ENCODE measurements around the gene NPAS3. TPM values are rescaled to one million over a fixed set of nuclear protein-coding genes. Genes with fewer than 3 reads are reported as not detected.

NPAS3 gene
- total RNA-seq, 1 donor: 0.86 TPM

DNA sequence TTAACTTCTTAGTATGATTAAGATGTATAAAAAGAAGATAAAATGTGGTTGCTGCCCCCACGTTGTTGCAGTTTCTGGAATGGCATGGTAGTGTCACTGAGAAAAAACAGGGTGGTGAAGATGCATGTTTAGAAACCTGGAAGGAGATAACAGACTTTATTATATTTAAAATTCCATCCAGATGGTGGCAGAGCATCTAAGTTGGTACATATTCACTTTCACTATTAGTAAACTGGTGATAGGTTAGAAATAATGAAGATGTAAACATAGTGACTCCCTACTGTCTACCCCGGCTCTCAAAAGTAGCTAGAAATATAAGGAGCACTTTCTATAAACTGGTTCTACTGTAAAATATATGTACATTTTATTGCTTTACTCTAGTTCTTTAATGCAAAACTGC lies 279.3 kb downstream of the NPAS3 start:
- TF ChIP-seq, protein P1, sequence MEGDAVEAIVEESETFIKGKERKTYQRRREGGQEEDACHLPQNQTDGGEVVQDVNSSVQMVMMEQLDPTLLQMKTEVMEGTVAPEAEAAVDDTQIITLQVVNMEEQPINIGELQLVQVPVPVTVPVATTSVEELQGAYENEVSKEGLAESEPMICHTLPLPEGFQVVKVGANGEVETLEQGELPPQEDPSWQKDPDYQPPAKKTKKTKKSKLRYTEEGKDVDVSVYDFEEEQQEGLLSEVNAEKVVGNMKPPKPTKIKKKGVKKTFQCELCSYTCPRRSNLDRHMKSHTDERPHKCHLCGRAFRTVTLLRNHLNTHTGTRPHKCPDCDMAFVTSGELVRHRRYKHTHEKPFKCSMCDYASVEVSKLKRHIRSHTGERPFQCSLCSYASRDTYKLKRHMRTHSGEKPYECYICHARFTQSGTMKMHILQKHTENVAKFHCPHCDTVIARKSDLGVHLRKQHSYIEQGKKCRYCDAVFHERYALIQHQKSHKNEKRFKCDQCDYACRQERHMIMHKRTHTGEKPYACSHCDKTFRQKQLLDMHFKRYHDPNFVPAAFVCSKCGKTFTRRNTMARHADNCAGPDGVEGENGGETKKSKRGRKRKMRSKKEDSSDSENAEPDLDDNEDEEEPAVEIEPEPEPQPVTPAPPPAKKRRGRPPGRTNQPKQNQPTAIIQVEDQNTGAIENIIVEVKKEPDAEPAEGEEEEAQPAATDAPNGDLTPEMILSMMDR (IDR thresholded peaks at IDR 0.05; ENCODE audit: insufficient read depth, low read depth, low read length): no peak
- DNase-seq (ENCODE audit: low read depth): no peak
- H3K4me3 ChIP-seq (ENCODE audit: low read depth, low read length): no peak overlapping the region

DNA sequence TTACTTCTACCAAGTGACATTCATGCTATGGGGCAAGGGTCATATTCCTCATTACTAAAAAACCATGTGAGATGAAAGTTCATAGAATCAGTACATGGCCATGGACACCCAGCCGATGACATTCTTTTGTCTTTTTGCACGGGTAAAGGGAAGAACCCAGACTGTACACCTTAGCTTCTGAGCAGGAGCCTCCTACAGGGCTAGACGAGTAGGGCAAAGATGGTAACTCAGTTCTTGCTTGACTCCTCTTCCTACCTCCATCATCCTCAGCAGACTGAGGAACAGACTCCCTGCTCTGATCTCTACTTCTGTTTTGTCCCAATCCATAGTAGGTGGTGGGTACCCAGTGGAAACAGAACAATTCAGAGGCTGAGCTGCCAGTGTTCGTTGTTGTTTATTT lies 281.3 kb downstream of the NPAS3 start:
- DNase-seq (ENCODE audit: low read depth): no peak
- TF ChIP-seq, protein P1 (IDR thresholded peaks at IDR 0.05; ENCODE audit: insufficient read depth, low read depth, low read length): no peak

DNA sequence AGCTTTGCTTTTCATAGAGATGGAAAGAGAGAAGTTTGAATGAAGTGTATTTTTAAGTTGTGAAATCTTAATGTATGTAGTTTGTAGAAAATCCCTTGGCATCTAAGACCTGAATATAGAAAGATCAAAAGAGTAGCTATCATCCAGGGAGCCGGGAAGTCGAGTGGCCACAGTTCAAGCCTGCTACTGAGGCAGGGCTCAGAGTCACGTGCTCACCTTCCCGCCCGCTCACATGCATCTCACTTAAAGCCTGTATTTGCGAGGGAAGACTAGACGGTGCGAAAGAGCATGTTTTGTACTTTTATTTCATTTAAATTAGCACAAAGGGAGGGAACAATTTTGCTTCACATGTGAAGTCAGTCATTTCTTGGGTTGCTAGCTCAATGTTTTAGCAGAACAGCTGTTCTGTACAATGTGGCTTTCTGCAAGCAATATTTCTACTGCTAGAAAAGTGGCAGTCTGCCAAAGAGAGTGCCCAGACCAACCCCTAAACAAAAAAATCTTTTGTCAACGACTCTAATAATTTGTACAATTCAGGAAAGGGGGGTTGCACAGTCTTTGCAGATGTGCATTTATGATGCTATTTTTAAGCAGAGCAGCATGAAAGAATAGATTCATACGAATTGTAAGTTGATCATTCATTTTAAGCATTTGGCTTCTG lies 290.7 kb downstream of the NPAS3 start:
- TF ChIP-seq, protein P1 (IDR thresholded peaks at IDR 0.05; ENCODE audit: insufficient read depth, low read depth, low read length): no peak
- no peak for DNase-seq (ENCODE audit: low read depth)
- H3K4me3 ChIP-seq (ENCODE audit: low read depth, low read length): no peak overlapping the region

More for the DNA sequence above, 281.3 kb downstream of the NPAS3 start:
- H3K4me3 ChIP-seq (ENCODE audit: low read depth, low read length): no peak overlapping the region

DNA sequence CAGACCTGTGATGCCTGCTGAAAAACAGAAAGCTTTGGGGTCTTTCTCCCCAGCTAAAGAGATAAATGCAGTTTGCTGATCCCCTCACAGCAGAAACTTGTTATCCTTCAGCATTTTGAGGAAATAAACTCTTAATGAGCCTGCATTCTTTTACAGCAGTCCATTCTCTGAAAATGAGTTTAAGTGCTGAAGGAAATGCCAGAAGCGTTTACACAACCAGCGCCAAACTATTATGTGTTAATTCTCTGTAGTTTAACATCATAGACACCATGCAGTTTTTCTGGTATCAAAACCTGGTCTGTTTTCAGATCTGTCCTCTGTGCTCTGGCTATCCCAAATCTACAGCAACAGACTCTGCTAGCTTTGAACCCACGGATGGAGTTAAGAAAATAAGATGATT lies 291.3 kb downstream of the NPAS3 start:
- TF ChIP-seq, protein P1 (IDR thresholded peaks at IDR 0.05; ENCODE audit: insufficient read depth, low read depth, low read length): no peak
- no peak for DNase-seq (ENCODE audit: low read depth)
- H3K4me3 ChIP-seq (ENCODE audit: low read depth, low read length): no peak overlapping the region

DNA sequence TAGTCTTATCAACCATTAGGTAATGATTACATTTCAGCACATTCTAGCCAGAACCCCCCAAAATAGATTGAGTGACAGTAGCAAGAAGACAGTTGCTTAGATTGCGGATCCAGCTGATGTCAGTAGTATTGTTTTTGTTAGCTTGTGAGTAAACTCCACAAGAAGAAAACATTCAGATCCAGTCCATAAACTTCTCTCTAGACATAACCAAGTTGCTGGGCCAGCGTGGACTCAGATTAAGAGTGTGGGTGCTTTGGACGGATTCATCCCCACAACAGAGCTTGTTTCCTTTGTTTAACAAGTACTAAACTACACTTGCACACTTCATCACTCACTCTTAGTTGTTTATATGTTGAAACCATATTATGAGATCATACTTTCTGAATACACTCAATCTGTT lies 293.4 kb downstream of the NPAS3 start:
- H3K4me3 ChIP-seq (ENCODE audit: low read depth, low read length): no peak overlapping the region
- no peak for DNase-seq (ENCODE audit: low read depth)
- TF ChIP-seq, protein P1 (IDR thresholded peaks at IDR 0.05; ENCODE audit: insufficient read depth, low read depth, low read length): no peak

DNA sequence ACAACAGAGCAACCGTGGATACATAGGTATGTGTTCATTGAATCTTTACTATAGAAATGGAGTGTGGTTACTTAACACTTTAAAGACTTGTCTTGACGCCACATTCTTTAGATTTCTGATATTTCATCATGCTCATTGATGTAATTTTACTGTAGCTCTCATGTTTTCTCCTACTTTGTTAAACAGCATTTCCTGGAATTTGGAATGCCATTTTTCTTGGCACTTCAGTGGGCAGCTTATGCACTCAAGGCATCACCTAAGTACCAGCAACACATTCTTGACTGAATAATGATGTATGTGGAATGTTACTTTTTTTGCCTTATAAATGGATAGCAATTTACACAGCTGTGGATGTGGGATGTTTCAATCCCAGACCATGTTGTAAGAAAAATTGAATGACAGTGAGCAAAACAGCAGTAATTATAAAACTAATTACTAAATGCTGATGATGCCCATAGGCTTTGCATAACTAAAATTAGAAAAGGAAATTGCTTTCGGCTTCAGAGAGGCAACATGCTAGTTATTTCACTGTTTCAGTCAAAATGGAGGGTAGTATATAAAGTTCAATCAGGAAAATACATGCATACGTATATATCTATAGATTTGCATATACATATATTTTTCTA lies 298.5 kb downstream of the NPAS3 start:
- TF ChIP-seq, protein P1 (IDR thresholded peaks at IDR 0.05; ENCODE audit: insufficient read depth, low read depth, low read length): no peak
- H3K4me3 ChIP-seq (ENCODE audit: low read depth, low read length): no peak overlapping the region
- no peak for DNase-seq (ENCODE audit: low read depth)

Measured in fibroblast of villous mesenchyme (primary cell).